Endodermal cell (in vitro differentiated cells): ENCODE results near the gene GABRB1. TPM values are rescaled to one million over a fixed set of nuclear protein-coding genes. Genes with fewer than 3 reads are reported as not detected.

Source experiments
- DNase-seq: peaks from one replicate; pipeline ENCODE4 v3.0.0-alpha.2; 2017
- H3K27ac ChIP-seq: 2 replicates; pipeline ENCODE4 v1.5.1; 2013; ENCODE audit warnings: mild to moderate bottlenecking, low read depth, low read length, moderate library complexity
- H3K27me3 ChIP-seq: 2 replicates; pipeline ENCODE4 v1.6.1; 2013; ENCODE audit warnings: mild to moderate bottlenecking, low read length, moderate library complexity; ENCODE audit not compliant: insufficient read depth, control insufficient read depth, poor library complexity, severe bottlenecking
- H3K36me3 ChIP-seq: 2 replicates; pipeline ENCODE4 v1.7.0; 2013; ENCODE audit warnings: mild to moderate bottlenecking, low read length, moderate library complexity; ENCODE audit not compliant: control insufficient read depth, insufficient read depth
- H3K4me1 ChIP-seq: one replicate; pipeline ENCODE4 v1.7.0; 2013; ENCODE audit warnings: low read length; ENCODE audit not compliant: control insufficient read depth, insufficient read depth
- H3K4me3 ChIP-seq: 2 replicates; pipeline ENCODE4 v1.5.1; 2013; ENCODE audit warnings: mild to moderate bottlenecking, low read length, moderate library complexity
- H3K9ac ChIP-seq: 2 replicates; pipeline ENCODE4 v1.6.1; 2013; ENCODE audit warnings: mild to moderate bottlenecking, low read length, moderate library complexity; ENCODE audit not compliant: poor library complexity, severe bottlenecking; ENCODE audit errors: extremely low read depth
- H3K9me3 ChIP-seq: 2 replicates; pipeline ENCODE4 v1.6.1; 2013; ENCODE audit warnings: mild to moderate bottlenecking, low read length, moderate library complexity; ENCODE audit not compliant: control insufficient read depth
- H3K27ac Mint-ChIP-seq: 2 replicates; pipeline ENCODE4 v1.8.0; 2020; ENCODE audit warnings: mixed read lengths
- H3K27me3 Mint-ChIP-seq: 2 replicates; pipeline ENCODE4 v1.8.0; 2021; ENCODE audit warnings: mild to moderate bottlenecking, mixed read lengths; ENCODE audit not compliant: insufficient read depth
- H3K36me3 Mint-ChIP-seq: 2 replicates; pipeline ENCODE4 v1.8.0; 2020; ENCODE audit warnings: low read depth, mixed read lengths
- H3K4me1 Mint-ChIP-seq: 2 replicates; pipeline ENCODE4 v1.8.0; 2020; ENCODE audit warnings: mixed read lengths
- H3K4me3 Mint-ChIP-seq: 2 replicates; pipeline ENCODE4 v1.8.0; 2020; ENCODE audit warnings: mild to moderate bottlenecking, moderate library complexity, mixed read lengths
- H3K9me3 Mint-ChIP-seq: 2 replicates; pipeline ENCODE4 v1.8.0; 2020; ENCODE audit warnings: mild to moderate bottlenecking, mixed read lengths
- WGBS, 2 experiments: methylation state at CpG; one replicate each; pipeline versions ENCODE4 v1.1.5 to v1.1.7; 2013; ENCODE audit warnings: missing lambda C conversion rate in 2 of 2, mixed read lengths in 1 of 2; ENCODE audit not compliant: insufficient coverage in 1 of 2, insufficient read length in 1 of 2; 5-methylcytosine and 5-hydroxymethylcytosine counted together
- total RNA-seq, 2 donors: library from RNA; stranded (reverse); fragmentation: NEBNext Ultra II Directional in 1 of 2; extraction: Animal tissue kit (Norgen Biotek cat#: 25700) in 1 of 2; gene quantifications; 2 replicates in 1 of 2; 3 replicates in 1 of 2; pipeline ENCODE4 v1.2.1, GENCODE V29; 2021
- TF ChIP-seq, protein P1 (sequence below): fragments of 200-600 bp; sonication (generic); conservative IDR thresholded peaks from 2 replicates; pipeline ENCODE4 v1.5.0; 2021; ENCODE audit warnings: antibody characterized with exemption, mild to moderate bottlenecking

The GABRB1 gene
- total RNA-seq, 2 donors from 2014 or later: not detected

DNA sequence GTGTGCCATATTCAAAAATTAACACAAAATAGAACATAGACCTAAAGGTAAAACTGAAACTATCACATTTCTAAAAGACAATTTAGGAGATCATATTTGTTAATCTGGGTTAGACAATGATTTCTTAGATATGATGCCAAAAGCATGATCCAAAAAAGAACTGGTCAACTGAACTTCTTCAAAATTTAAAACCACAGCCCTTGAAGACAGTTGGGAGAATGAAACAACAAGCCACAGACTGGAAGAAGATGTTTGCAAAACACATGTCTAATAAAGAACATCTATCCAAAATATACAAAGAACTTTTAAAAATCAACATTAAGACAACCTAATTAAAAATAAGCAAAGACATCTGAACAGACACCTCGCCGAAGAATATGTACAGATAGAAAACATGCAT lies 412.7 kb downstream of the GABRB1 start:
- H3K36me3 Mint-ChIP-seq: no peaks in the 10 kb centered on the region
- Histone ChIP-seq H3K4me1 (no peaks in the 10 kb centered on the region), H3K4me3 (no peak overlapping the region), H3K9me3 (no peaks in the 10 kb centered on the region), H3K27me3 (no peaks in the 10 kb centered on the region), H3K36me3 (no peaks in the 10 kb centered on the region), H3K27ac (no peak overlapping the region), H3K9ac (no peak overlapping the region)
- TF ChIP-seq, protein P1, sequence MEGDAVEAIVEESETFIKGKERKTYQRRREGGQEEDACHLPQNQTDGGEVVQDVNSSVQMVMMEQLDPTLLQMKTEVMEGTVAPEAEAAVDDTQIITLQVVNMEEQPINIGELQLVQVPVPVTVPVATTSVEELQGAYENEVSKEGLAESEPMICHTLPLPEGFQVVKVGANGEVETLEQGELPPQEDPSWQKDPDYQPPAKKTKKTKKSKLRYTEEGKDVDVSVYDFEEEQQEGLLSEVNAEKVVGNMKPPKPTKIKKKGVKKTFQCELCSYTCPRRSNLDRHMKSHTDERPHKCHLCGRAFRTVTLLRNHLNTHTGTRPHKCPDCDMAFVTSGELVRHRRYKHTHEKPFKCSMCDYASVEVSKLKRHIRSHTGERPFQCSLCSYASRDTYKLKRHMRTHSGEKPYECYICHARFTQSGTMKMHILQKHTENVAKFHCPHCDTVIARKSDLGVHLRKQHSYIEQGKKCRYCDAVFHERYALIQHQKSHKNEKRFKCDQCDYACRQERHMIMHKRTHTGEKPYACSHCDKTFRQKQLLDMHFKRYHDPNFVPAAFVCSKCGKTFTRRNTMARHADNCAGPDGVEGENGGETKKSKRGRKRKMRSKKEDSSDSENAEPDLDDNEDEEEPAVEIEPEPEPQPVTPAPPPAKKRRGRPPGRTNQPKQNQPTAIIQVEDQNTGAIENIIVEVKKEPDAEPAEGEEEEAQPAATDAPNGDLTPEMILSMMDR: no peak
- H3K4me1 Mint-ChIP-seq: no peaks in the 10 kb centered on the region
- no peaks in the 10 kb centered on the region for H3K9me3 Mint-ChIP-seq
- DNase-seq: no peak
- no peaks in the 10 kb centered on the region for H3K27me3 Mint-ChIP-seq
- no peak overlapping the region for H3K27ac Mint-ChIP-seq
- no peak overlapping the region for H3K4me3 Mint-ChIP-seq
- 90 to 97% methylated on average over 2 of the region's 2 CpGs for WGBS, 2 experiments

DNA sequence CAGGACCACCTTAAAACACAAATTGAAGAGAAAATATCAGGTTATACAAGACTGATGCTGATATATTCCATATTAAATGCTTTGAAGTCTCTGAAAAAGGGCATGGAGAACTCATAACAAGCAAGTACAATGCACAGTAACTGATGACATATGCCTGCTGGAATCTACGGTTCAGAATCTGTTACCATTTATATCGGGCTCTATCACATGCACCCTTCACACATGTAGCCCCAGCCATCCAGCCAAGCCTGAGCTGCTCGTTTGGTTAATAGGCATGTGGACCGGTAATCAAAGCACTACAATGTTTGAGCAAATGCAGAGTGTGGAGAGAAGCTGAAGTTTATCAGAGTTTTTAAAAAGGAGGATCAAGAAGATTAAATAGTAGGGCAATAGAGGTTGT lies 420.3 kb downstream of the GABRB1 start:
- Histone ChIP-seq H3K27me3 (no peaks in the 10 kb centered on the region), H3K4me3 (no peak overlapping the region), H3K9ac (no peak overlapping the region), H3K4me1 (no peaks in the 10 kb centered on the region), H3K9me3 (no peaks in the 10 kb centered on the region), H3K27ac (no peak overlapping the region), H3K36me3 (peaks cover 35% of the 10 kb centered on the region)
- Mint-ChIP-seq H3K9me3 (no peaks in the 10 kb centered on the region), H3K27me3 (no peaks in the 10 kb centered on the region), H3K36me3 (peaks cover 30% of the 10 kb centered on the region), H3K4me1 (no peaks in the 10 kb centered on the region), H3K4me3 (no peak overlapping the region), H3K27ac (no peak overlapping the region)
- 83% methylated on average over 4 of the region's 4 CpGs; no CpG with 5 or more reads in 1 of the 2 experiments for WGBS, 2 experiments
- TF ChIP-seq, protein P1: no peak
- DNase-seq: no peak

DNA sequence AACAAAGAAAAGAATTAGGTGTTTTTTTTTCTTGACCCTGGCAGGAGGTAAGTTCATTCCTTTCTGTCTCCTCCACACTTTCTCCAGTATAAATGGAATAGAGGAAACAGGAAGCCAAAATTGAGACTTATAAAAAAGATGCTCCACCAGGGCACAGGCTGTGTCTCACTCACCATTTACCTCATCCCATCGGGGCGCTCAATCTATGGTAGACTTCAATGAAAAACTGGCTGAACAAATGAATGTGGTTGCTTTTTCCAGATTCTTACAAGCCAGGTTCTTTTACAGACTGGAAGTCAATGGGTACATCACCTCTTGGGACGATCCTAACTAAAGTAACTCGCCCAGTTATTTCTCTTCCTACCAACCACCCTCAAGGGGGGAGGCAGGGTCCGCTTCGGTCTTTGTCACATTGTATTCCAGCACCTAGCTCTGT lies 431.4 kb downstream of the GABRB1 start:
- no peaks in the 10 kb centered on the region for H3K4me1 ChIP-seq
- Mint-ChIP-seq H3K27ac (peak overlapping the region; percentile 84), H3K4me3 (peak overlapping the region; percentile 85), H3K4me1 (peaks cover 12% of the 10 kb centered on the region), H3K36me3 (peaks cover 15% of the 10 kb centered on the region), H3K27me3 (no peaks in the 10 kb centered on the region), H3K9me3 (no peaks in the 10 kb centered on the region)
- WGBS, 2 experiments: 11 to 25% methylated on average over 3 to 6 of the region's 6 CpGs
- H3K4me3 ChIP-seq: peak overlapping the region; percentile 99
- no peaks in the 10 kb centered on the region for H3K27me3 ChIP-seq
- DNase-seq: no peak
- no peaks in the 10 kb centered on the region for H3K9me3 ChIP-seq
- H3K9ac ChIP-seq: peak overlapping the region; percentile 69
- H3K36me3 ChIP-seq: peaks cover 20% of the 10 kb centered on the region
- H3K27ac ChIP-seq: no peak overlapping the region
- TF ChIP-seq, protein P1: no peak
